GM18909 (cell line): ENCODE measurements around the gene ABCC2.

Experiments used
- ATAC-seq: cut with Tn5 transposase; IDR thresholded peaks from one replicate; pipeline ENCODE4 v1.9.1; 2021; ENCODE audit warnings: mild to moderate bottlenecking; ENCODE audit not compliant: unreplicated experiment, poor library complexity

Gene ABCC2

DNA sequence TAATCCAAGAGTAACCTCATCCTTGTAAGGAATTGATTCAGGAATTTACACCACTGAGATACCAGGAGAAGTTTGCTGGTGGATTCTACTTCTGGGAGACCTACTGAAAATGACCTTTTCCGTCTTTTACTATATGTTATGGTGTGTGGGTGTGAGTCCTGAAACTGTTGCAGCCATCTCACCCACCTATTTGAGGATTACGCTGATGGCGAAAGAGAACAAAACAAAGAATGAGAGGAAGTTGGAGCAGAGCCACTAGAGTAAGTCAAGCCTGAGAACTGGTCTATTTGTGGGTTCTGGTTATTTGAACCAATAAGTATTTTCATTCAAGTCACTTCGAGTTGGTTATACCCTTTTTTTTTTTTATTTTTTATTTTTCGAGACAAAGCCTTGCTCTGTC, 12.7 kb upstream of the ABCC2 start:
- ATAC-seq, result no peak

GRCh38 chr10:99770408-99771045, 11.9 kb upstream of the ABCC2 start:
- ATAC-seq, result no peak

DNA sequence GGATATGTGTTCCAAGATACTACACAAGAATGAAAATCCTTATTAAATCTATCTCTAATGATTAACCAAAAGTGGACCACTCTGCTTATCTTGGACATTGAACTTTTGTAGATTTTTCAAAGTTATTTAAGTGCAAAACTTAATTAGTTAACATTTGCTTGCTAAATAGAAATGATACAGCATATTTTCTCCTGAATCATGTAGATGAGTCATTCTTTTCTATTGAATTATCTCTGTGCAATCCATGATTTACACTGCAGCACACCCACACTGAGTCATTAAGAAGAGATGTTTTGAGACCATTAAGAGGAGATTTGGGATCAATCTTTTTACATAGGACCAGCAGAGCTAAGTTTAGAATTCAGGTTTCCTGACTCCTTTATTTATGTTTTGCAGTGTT, 6.6 kb upstream of the ABCC2 start:
- ATAC-seq, result no peak

DNA sequence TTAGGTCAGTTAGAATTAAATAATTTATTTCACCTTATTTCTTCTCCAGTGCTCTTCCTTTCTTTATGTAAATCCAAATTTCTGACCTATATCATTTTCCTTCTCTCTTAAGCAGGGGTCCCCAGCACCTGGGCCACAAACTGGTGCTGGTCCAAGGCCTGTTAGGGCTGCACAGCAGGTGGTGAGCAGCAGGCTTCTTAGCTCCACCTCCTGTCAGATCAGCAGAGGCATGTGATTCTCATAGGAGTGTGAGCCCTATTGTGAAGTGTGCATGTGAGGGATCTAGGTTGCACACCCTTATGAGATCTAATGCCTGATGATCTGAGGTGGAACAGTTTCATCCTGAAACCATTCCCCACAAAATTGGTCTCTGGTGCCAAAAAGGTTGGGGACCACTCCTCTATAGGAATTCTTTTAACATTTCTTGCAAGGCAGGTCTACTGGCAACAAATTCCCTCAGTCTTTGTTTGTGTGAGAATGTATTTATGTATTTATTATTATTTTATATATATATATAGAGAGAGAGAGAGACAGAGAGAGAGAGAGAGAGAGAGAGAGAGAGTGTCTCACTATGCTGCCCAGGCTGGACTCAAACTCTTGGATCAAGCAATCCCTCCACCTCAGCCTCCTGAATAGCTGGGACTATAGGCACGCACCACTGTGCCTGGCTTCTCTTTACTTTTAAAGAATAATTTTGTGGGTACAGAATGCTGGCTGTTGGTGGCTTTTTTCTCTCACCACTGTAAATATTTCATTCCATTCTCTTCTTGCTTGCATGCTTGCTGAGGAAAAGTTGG, 4.3 kb upstream of the ABCC2 start:
- no peak for ATAC-seq

DNA sequence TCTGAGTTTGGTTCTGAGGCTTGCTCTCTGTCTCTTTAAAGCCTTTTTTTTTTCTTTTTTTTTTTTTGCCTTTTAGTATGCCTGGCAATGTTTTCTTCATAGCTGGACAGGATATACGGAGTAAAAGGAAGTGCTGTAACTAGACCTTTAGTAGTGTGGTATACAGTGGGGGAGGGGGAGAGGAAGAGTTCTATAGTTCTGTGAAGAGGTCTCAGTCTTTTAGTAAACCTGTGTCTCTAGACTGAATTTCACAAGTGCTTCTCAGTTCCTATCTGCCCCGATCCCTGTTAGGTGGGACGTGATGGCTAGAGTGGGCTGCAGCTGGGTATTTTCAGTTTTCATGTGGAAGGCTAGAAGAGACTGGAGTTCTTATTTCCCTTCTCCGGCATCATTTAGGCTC, 3.1 kb upstream of the ABCC2 start:
- no peak for ATAC-seq

DNA sequence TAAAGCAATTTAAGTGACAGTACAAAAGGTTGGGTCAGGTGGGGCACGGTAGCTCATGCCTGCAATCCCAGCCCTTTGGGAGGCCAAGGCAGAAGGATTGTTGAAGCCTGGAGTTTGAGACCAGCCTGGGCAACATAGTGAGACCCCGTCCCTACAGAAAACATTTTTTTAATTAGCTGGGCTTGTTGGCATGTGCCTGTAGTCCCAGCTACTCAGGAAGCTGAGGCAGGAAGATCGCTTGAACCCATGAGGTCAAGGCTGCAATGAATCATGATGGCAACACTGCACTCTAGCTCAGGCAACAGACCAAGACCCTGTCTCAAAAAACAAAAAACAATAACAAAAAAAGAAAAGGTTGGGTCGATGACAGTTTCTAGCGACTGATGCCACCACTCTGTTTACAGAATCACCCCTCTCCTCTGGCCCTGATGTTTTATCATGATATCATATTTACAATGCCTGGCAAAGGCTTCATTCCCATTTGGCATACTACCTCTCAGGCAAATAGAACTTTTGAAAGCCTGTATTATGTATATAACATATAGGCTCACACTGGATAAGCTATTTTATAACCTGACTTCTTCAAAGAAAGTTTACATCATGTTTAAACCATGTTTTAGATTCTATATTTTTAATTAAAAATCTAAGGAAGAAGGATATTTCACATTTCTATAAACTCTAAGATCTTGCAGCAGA, 558 bp upstream of the ABCC2 start:
- no peak for ATAC-seq

- no peak for ATAC-seq
These were observed 1.7 kb downstream of the ABCC2 start for GRCh38 chr10:99784016-99784726.

DNA sequence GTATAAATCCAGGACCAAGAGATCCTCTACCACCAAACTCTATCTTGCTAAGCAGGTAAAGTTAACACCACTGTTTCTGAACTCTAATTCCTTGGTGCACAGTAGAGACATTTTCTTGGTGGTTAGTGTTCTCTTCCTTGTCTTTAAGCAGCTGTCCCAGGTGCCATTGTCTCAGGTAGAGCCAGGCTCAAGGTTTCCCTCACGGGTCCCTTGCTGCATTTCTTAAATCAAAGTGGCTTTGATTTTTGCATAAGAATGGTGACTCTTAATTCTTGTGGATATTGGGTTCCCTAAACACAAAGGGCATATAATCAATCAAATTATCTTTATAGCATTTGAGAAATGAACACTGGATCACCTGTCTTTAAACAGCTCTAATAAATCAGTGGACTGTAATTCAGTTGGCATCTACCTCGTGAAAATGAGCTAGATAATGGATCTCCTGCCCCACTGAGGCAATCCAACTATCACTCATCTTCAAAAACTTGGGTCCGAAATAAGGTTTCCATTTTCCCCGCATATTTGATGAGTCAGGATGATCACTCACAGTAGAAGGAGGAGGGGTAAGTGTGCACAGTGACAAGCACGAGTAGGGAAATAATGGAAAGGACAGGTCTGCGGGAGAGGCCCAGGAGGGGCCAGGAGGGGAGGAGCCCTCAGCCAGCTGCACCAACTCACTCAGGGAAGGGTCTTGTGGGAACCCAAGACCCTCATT, 2.4 kb downstream of the ABCC2 start:
- no peak for ATAC-seq

DNA sequence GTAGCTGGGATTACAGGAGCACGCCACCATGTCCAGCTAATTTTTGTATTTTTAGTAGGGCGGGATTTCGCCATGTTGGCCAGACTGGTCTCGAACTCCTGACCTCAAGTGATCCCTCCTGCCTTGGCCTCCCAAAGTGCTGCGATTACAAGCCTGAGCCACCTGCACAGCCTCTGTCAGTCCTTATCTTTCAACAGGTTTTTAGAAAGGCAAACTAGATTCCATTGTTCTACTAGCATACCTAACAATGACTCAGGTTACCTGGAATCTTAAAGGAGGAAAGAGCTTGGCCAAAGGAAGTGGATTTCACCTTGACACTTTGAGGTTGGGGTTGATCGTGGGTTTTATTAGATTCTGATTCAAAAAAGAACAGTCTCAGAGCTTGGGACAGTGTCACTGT, 3.2 kb downstream of the ABCC2 start:
- ATAC-seq, result no peak

- no peak for ATAC-seq
These were observed 4.9 kb downstream of the ABCC2 start for GRCh38 chr10:99787311-99787710.

GRCh38 chr10:99787782-99788445, 5.5 kb downstream of the ABCC2 start:
- no peak for ATAC-seq

GRCh38 chr10:99788598-99789256, 6.3 kb downstream of the ABCC2 start:
- no peak for ATAC-seq

GRCh38 chr10:99791831-99792230, 9.4 kb downstream of the ABCC2 start:
- no peak for ATAC-seq

GRCh38 chr10:99793819-99794218, 11.4 kb downstream of the ABCC2 start:
- no peak for ATAC-seq

DNA sequence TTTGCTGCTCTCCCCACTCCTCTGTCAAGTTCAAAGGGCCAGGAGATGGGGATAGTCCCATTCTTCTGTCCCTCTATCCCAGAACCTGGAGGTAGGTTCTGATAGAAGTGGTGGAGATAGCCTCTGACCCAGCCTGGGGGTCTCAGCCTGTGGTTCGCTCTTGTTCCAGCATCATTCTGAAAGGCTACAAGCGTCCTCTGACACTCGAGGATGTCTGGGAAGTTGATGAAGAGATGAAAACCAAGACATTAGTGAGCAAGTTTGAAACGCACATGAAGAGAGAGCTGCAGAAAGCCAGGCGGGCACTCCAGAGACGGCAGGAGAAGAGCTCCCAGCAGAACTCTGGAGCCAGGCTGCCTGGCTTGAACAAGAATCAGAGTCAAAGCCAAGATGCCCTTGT, 14.5 kb downstream of the ABCC2 start:
- no peak for ATAC-seq

DNA sequence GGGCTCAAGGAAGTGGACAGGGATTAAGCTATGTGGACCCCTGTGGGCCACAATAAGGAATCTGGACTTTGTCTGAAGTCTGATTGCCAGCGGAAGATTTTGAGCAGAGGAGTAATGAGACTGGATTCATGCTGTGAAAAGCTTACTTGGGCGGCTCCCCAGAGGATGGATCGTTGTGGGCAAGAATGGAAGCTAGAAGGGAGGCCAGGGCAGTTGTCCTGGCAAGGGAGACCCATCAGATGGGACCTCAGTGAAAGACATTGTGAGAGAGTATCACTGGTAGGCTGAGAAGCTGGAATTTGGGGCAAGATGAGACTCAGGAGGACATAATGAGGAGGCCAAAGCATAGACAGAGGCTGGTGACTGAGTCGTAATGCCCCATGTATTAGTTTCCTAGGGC, 15.6 kb downstream of the ABCC2 start:
- ATAC-seq, result no peak

- no peak for ATAC-seq
These were observed 16.5 kb downstream of the ABCC2 start for GRCh38 chr10:99798920-99799319.

- no peak for ATAC-seq
These were observed 17.2 kb downstream of the ABCC2 start for GRCh38 chr10:99799613-99800012.

- ATAC-seq, result no peak
These were observed 22.0 kb downstream of the ABCC2 start for GRCh38 chr10:99804471-99804870.
